Pancreas (tissue), 10 donors: ENCODE data around the gene STRBP. TPM values are rescaled to one million over a fixed set of nuclear protein-coding genes. Genes with fewer than 3 reads are reported as not detected.

ENCODE experiments used
- ATAC-seq, 4 donors: fragments of 200-7000 bp; cut with Tn5 transposase; one replicate each; pipeline versions ENCODE4 v1.8.0 to v1.9.1; 2020; ENCODE audit warnings: mild to moderate bottlenecking in 4 of 4, moderate library complexity in 4 of 4
- DNase-seq, 6 donors: peaks; one replicate each; pipeline ENCODE4 v3.0.0-alpha.2; 2020
- FAIRE-seq: peaks from 2 replicates; lab custom pipeline; 2012; peaks lifted over from hg19 to GRCh38; lab: Jason Lieb, UNC
- H3K27ac ChIP-seq, 4 donors: fragments of 200-600 bp; sonication (generic); 1 replicate in 3 of 4; 2 replicates in 1 of 4; pipeline versions ENCODE4 v1.5.0 to v1.8.0; 2020
- H3K27me3 ChIP-seq, 4 donors: fragments of 200-600 bp; one replicate each; pipeline ENCODE4 v1.8.0; 2021
- H3K36me3 ChIP-seq, 3 donors: fragments of 200-600 bp; sonication (generic) in 1 of 3; one replicate each; pipeline versions ENCODE4 v1.5.0 to v1.8.0; 2020 to 2021
- H3K4me1 ChIP-seq, 3 donors: fragments of 200-600 bp; one replicate each; pipeline ENCODE4 v1.8.0; 2021
- H3K4me3 ChIP-seq, 4 donors: fragments of 200-600 bp; sonication (generic) in 2 of 4; one replicate each; pipeline versions ENCODE4 v1.5.0 to v1.8.0; 2020 to 2021
- H3K9me3 ChIP-seq, 4 donors: fragments of 200-600 bp; one replicate each; pipeline ENCODE4 v1.8.0; 2021
- CTCF ChIP-seq, 4 donors: fragments of 200-600 bp; sonication (generic) in 3 of 4; IDR thresholded peaks; one replicate each; pipeline versions ENCODE4 v1.5.0 to v1.8.0; 2021; ENCODE audit warnings: antibody characterized with exemption in 4 of 4
- WGBS, 2 donors: extraction: QIAGEN DNeasy Blood & Tissue Kit; methylation state at CpG; one replicate each; pipeline ENCODE4 v1.1.7; 2013; 5-methylcytosine and 5-hydroxymethylcytosine counted together
- intact Hi-C, 3 donors: fragments of 100-400 bp; cut with DNase I; formaldehyde crosslinking; loops; one replicate each; pipeline versions ENCODE4 v1.11.1 to v1.14.2; 2022
- polyA plus RNA-seq, 2 donors: library from polyadenylated mRNA; stranded (reverse); fragments of 200-250 nt; gene quantifications; one replicate each; pipeline ENCODE4 v1.2.3, GENCODE V29; 2013
- total RNA-seq, 6 donors: library from RNA; stranded (reverse); fragmentation: NEBNext Ultra II Directional in 4 of 6; extraction: Animal tissue kit (Norgen Biotek cat#: 25700) in 4 of 6; gene quantifications; one replicate each; pipeline versions ENCODE4 v1.2.1 to v1.2.4, GENCODE V29; 2021 to 2023
- donor health status: healthy with polysubstance abuse.
- donor health status: DM: no; HTN: no; CAD: no; lungs with moderate emphysema.
- donor health status: DM: no; HTN: no; CAD: no.
- donor health status: control.
- donor health status: control.
- donor health status: Bipolar disorder and iron deficiency.
- donor health status: DM: yes; HTN: yes; CAD: no.
- donor health status: DM: no; HTN: no; CAD: no.
- donor health status: DM: no; HTN: no; CAD: no.
- donor health status: DM: yes; HTN: yes; CAD: no.

The STRBP gene
- total and polyA plus RNA-seq, 8 donors = 8.0 to 17.8 (median 12.5) TPM

DNA sequence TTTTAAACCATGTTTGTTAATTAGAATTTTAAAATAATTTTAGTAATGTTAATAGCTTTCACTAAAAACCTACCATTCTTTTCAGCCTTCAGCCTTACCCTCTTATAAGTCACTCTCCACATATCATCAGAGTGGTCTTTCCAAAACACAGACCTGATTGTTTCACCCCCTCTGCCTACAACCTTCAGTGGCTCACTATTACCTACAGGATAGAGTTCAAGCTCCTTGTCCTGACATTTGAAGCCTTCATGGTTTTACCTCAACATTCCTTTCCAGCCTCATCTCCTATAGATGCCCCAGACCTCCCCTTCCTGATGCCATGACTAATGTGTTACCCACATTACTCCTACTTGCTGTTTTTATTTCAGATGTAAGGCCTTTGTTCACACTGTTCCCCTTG is 27.8 kb upstream of the STRBP start:
- DNase-seq = no peak
- ATAC-seq = no peak
- H3K4me1 ChIP-seq = no peaks in the 10 kb centered on the region
- FAIRE-seq = no peak
- no peaks in the 10 kb centered on the region for H3K9me3 ChIP-seq
- peaks cover 0 to 5% (median 0%) of the 10 kb centered on the region in 4 donors for H3K27me3 ChIP-seq
- TF ChIP-seq CTCF (IDR thresholded peaks at IDR 0.05) = no peak
- intact Hi-C loops = no loop called here
- no peak overlapping the region for H3K4me3 ChIP-seq
- H3K27ac ChIP-seq = no peak overlapping the region
- no peaks in the 10 kb centered on the region for H3K36me3 ChIP-seq

GRCh38 chr9:123291736-123292135 is 23.4 kb upstream of the STRBP start:
- no peak for ATAC-seq
- H3K27ac ChIP-seq = no peak overlapping the region
- WGBS, 2 donors = 78 to 82% methylated on average over 4 of the region's 4 CpGs
- no peak for TF ChIP-seq CTCF (IDR thresholded peaks at IDR 0.05)
- DNase-seq = no peak
- no peak for FAIRE-seq
- no peaks in the 10 kb centered on the region for H3K36me3 ChIP-seq
- H3K9me3 ChIP-seq = no peaks in the 10 kb centered on the region
- intact Hi-C loops = no loop called here
- H3K27me3 ChIP-seq = peaks cover 0 to 5% (median 0%) of the 10 kb centered on the region in 4 donors
- H3K4me3 ChIP-seq = no peak overlapping the region
- no peaks in the 10 kb centered on the region for H3K4me1 ChIP-seq

DNA sequence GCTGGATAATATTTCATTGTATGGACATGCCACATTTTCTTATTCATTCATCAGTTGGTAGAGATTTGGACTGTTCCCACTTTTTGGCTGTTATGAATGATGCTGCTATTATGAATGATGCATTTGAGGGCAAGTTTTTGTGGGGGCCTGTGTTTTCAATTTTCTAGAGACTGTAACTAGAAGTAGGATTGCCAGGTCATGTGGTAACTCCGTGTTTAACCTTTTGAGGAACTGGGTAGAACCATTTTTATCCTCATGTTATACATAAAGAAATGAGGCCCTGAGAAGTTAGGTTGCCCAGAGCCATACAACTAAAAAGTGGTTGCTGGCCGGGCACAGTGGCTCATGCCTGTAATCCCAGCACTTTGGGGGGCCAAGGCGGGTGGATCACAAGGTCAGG is 22.4 kb upstream of the STRBP start:
- TF ChIP-seq CTCF (IDR thresholded peaks at IDR 0.05) = no peak
- no peaks in the 10 kb centered on the region for H3K4me1 ChIP-seq
- whole genome bisulfite sequencing, 2 donors = 31 to 67% methylated on average over 3 of the region's 3 CpGs
- no peaks in the 10 kb centered on the region for H3K9me3 ChIP-seq
- peaks cover 0 to 5% (median 0%) of the 10 kb centered on the region in 4 donors for H3K27me3 ChIP-seq
- DNase-seq (no peak), FAIRE-seq (no peak), ATAC-seq (no peak)
- intact Hi-C loops = no loop called here
- no peak overlapping the region for H3K4me3 ChIP-seq
- no peaks in the 10 kb centered on the region for H3K36me3 ChIP-seq
- H3K27ac ChIP-seq = no peak overlapping the region

GRCh38 chr9:123287639-123288038 is 19.3 kb upstream of the STRBP start:
- Histone ChIP-seq H3K36me3 (no peaks in the 10 kb centered on the region), H3K9me3 (no peaks in the 10 kb centered on the region), H3K27ac (no peak overlapping the region), H3K4me1 (no peaks in the 10 kb centered on the region), H3K4me3 (no peak overlapping the region), H3K27me3 (no peaks in the 10 kb centered on the region)
- ATAC-seq (no peak), FAIRE-seq (no peak), DNase-seq (no peak)
- intact Hi-C loops = no loop called here
- no peak for TF ChIP-seq CTCF (IDR thresholded peaks at IDR 0.05)
- WGBS, 2 donors = 70 to 71% methylated on average over 3 of the region's 3 CpGs

GRCh38 chr9:123286324-123286723 is 17.9 kb upstream of the STRBP start:
- FAIRE-seq = no peak
- Histone ChIP-seq H3K36me3 (no peaks in the 10 kb centered on the region), H3K9me3 (no peaks in the 10 kb centered on the region), H3K27me3 (no peaks in the 10 kb centered on the region), H3K4me1 (no peaks in the 10 kb centered on the region), H3K4me3 (no peak overlapping the region), H3K27ac (no peak overlapping the region)
- 89% methylated on average over 1 of the region's 1 CpG for WGBS, 2 donors
- TF ChIP-seq CTCF (IDR thresholded peaks at IDR 0.05) = no peak
- DNase-seq = no peak
- ATAC-seq = no peak
- intact Hi-C loops = no loop called here
